Thyroid gland (tissue), 4 donors: ENCODE data around the gene XRCC5.

Experiments used
- CTCF ChIP-seq, 6 experiments: fragments of 200-600 bp in 3 of 6; fragments of 450-650 bp in 3 of 6; sonication (generic) in 3 of 6; IDR thresholded peaks; one replicate each; pipeline ENCODE4 v1.5.1; 2016 to 2019; ENCODE audit warnings: antibody characterized with exemption in 6 of 6, mild to moderate bottlenecking in 2 of 6, inconsistent platforms in 1 of 6, moderate library complexity in 1 of 6
- POLR2A ChIP-seq, 2 donors: fragments of 450-650 bp; IDR thresholded peaks; one replicate each; pipeline ENCODE4 v1.6.1; 2017; ENCODE audit warnings: antibody characterized with exemption in 2 of 2, mild to moderate bottlenecking in 2 of 2, moderate library complexity in 1 of 2

GRCh38 chr2:216156822-216157221 is 47.7 kb downstream of the XRCC5 start:
- no peak for TF ChIP-seq POLR2A (IDR thresholded peaks at IDR 0.05)
- TF ChIP-seq CTCF (IDR thresholded peaks at IDR 0.05), result no peak
